Posterior cingulate gyrus (tissue), 11 donors: Measurements from ENCODE around the gene CTNNA1.
A peak's percentile ranks its signal among the peaks of the same experiment; 100 is the strongest.

ENCODE experiments used
- DNase-seq, 10 donors: peaks; one replicate each; pipeline versions ENCODE4 v3.0.0 to v3.0.0-alpha.2; 2020 to 2021; ENCODE audit warnings: mixed read lengths in 3 of 10
- intact Hi-C: fragments of 100-400 bp; cut with DNase I; formaldehyde crosslinking; loops from one replicate; pipeline ENCODE4 v1.15.1; 2023

The CTNNA1 gene

DNA sequence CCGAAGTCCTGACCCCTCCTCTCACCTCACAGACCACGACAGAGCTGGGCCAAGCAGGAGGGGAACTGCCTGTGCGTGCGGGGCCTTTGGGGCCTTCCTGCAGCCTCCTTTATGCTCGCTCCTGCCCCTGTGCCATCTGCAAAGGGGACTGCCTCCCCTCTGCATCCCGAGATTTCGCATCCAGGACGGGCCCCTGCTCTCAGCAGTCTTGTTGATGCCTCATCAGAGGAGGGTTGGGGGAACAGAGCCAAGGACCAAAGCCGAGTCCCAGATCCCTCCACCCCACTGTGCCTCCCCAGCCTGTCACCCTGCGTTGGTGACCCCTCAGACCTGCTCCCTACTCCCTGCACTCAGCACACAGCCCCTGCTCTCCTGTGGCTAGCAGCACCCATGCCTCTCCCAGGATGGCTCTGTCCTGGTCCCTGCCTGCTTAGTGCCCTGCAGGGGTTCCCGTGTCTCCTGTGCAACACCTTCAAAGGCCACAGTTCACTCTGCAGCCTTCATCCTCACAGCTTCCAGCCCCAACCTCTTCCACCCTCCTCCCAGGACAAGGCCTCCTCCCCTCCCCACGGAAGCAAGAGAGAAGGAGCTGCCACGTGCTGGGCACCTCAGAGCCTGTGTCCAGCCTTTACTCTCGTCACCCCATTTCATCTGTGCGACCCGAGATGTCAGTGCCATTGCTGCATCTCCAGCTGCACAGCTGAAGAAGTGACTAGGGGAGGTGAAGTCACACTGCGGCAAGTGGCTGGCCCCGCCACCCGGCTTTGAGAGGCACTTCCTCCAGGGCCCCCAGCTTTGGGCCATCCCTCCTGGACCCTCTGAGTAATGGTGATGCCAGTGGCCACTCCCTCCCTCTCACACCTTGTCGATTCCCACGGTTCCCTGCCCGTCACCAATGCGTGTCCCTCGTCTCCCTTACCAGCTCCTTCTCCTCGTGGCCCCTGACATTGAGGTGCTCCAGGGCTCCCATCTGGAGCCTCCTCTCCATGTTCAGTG is 184.5 kb downstream of the CTNNA1 start:
- intact Hi-C loops: no loop called here
- DNase-seq: peak in 1 of 10 donors; percentile 65

DNA sequence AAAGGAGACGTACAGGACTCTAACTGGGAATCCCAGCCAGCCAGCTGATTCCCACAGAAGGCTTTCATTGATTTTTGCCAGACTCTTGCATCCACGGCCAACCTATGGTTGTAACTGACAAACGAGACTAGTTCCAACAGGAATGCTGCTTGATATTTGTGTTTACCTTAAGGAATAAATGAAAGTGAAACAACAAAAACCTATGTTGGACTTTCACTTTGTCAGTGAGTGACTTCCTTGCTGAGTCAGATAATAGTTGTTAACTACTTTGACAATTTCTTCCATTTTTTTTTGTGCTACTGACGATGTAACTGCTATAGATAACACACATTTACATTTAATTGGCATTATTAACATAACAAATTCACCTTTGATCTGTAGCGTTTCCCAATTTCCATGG is 185.3 kb downstream of the CTNNA1 start:
- intact Hi-C loops: no loop called here
- DNase-seq: no peak

DNA sequence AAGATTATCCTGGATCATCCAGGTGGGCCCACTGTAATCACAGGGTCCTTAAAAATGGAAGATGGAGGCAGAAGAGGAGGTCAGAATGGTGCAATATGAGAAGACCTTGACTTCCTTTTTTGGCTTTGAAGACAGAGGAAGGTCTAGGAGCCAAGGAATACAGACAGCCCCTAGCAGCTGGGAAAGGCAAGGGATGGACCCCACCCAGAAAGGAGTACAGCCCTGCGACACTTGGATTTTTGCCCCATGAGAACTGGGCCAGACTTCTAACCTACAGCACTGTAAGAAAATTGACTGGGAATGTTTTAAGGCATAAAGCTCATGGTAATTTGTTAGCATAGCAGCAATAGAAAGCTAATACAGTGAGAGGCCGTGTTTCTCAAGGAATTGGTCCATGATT is 188.8 kb downstream of the CTNNA1 start:
- no peak for DNase-seq
- intact Hi-C loops: no loop called here

DNA sequence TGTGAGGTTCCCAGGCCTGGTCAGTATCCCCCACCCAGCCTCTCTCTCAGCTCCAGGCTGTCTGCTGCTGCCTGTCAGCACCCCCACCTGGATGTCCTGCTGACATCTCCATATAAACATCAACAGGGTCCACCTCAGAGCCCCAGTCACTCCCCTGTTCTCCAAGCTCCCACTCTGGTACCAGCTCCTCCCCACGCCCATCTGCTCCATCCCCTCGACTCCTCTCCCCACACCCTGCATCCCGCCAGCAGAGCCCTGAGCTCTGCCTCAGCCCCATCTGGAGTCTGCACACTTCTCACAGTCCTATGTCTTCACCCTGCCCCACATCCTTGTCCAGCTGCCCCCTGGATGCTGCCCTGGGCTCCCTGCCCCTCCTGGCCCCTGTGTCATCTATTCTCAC is 189.6 kb downstream of the CTNNA1 start:
- DNase-seq: peak in 1 of 10 donors; percentile 72
- intact Hi-C loops: no loop called here

DNA sequence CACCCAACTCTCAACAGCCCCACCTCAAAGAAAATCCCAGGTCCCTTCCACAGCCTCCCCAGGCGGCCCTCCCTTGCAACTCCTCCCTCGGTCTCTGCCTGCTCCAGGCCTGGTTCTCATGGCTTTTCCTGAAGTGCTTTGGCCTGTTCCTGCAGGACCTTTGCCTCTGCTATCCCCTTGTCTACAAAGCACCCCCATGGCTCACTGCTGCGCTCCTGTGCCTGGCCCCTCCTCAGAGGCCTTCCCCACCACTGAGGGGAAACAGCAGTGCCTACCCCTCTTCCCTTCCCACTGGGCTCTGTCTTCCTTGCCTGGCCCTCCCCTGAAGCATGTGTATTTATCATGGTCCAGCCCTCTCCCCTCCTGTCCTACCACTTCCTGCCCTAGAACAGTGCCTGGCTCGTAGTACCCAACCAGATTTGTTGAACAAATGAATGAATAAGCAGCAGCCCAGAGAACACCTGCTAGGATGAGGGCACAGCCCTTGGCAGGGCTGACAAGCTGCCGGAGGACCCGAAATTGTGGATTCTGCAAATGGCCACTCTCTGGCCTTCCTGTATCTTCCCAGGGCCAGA is 190.5 kb downstream of the CTNNA1 start:
- intact Hi-C loops: no loop called here
- DNase-seq: no peak

DNA sequence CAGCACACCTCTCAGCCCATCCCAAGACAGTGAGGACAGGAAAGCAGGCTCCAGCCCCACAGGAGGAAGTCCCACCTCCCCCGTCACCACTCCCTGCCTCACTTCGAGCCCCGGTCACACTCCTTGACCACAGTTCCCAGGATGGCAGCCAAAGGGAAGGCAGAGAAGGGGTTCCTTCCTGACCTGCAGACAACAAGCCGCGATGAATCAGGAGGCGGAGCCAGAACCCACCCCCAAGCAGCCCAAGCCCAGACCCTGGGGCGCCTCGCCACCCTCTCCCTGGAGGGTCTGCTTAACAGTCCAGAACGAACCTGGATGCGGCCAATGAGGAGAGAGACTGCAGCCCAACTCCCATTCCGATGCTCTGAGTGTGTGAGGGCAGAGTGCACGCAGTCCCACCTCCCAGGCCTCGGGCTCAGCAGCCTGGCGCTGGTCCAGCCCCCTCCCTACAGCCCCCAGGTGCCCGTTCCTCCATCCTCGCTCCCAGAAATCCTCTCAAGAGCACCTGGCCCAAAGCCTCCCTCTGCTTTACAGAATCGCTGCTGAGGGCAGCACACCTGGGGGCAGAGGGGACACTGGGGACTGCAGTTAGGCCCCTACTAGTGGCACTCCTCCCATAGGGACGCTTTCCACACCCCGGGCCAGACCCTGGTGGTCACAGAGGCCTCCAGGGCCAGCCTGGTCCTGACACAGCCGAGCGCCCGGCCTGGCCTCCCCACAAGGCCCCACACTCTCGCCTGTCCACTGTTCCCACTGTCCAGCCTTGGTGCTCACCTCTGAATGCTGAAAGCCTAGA is 191.5 kb downstream of the CTNNA1 start:
- DNase-seq: peak in 2 of 10 donors; percentile 50 to 67
- intact Hi-C loops: no loop called here

DNA sequence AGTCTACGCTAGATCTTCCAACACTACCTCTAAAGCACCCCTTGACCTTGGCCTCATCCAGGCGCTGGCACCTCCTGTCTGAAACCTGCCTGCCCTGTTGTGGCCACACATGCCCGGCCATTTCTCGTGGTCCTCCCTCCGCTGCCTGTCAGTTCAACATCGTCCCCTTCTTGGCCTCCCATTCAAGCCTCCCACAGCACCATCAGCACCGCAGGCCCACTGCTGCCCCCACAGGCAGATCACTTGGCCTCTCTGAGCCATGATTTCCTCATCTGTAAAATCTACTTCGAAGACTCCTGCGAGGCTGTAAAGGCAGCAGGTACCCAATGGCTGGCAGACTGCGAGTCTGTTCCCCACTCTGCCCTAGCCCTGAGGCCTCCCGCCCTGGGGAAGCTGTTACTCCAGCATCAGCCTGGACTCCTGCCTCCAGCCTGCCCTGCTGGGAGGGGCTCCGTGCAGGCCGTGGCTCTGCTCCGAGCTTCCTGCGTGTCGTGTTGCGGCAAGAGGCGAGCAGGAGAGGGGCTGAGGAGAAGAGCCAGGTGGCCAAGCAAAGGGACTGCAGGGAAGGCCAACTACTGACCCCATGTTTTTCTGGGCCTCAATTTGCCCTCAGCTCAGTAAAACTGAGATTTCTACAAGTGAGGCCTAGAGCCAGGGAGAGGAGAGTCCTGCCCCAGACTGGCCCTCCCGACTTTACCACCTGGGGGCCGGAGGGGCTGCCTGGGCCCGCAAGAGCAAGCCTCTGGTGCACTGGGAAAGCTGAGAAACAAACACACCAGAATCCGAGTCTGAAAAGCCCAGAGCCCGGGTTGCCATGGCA is 192.4 kb downstream of the CTNNA1 start:
- intact Hi-C loops: no loop called here
- peak in 2 of 10 donors; percentile 79 to 84 for DNase-seq

DNA sequence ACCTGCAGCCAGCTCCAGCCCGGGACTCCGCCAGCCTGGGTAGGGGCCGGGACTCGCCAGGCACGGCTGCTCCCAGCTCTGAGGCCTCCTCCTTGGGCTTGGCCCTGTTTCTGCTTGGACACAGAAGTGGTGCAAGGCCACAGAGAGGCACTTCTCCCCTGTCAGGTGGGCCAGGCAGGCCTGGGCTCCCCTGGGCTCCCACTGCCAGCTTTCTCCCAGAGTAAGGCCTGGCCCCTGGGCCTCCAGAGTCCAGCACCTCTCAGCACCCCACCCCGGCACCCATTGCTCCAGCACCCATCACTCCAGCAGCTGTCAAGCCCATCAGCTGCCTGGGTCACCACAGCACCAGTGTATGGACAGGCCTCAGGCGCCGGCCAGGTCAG is 193.0 kb downstream of the CTNNA1 start:
- intact Hi-C loops: no loop called here
- peak in 9 of 10 donors; percentile 79 to 98 (median 85) for DNase-seq

DNA sequence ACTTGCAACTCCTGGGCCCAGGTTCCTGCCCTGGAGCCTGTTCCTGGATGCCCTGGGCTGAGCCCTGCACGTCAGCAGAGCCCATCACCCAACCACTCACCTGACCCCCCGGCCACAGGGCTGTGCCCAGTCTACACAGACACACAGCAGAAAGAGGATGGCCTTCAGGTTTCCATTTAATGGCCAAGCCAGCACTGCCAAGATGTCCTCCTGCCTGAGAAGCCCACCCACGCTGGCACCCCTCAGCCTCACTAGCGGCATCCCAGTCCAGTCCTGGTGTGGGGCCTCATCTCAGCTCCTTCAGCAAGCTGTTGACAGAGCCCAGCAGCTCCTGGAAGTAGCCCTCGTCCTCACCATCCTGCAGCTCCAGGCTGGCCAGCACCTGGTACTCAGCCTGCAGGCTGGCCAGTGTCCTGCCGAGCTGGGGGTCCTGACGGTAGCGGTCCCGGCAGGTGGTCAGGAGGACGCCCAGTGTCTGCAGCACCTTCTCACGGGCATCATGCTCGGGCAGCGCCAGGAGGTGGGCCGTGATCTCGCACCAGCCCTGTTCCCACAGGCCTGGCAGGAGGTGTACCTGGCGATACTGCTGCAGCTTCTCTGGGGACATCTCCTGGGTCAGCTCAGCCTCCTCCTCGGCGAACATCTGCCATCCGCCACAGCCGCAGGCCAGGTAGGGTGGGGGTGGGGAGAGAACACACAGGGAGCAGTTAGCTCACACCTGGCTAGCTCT is 193.8 kb downstream of the CTNNA1 start:
- intact Hi-C loops: no loop called here
- DNase-seq: peak in 2 of 10 donors; percentile 61 to 81

DNA sequence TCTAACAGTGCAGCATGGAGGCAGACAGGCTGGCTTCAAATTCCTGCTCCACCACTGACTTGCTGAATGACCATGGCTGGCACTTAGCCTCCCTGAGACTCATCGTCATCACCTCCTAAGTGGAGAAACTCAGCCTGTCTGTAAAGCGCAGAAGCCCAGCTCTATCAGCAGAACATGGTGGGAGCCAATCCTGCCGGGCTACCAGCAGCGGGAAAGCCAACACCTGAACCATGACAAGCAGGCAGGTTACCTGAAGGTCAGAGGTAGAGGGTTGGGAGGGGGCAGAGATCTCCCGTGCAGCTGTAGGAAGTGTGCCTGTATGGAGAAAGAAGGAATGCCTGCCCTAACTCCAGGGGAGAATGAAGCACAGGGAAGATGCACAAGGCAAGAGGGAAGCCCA is 194.6 kb downstream of the CTNNA1 start:
- peak in 1 of 10 donors; percentile 44 for DNase-seq

DNA sequence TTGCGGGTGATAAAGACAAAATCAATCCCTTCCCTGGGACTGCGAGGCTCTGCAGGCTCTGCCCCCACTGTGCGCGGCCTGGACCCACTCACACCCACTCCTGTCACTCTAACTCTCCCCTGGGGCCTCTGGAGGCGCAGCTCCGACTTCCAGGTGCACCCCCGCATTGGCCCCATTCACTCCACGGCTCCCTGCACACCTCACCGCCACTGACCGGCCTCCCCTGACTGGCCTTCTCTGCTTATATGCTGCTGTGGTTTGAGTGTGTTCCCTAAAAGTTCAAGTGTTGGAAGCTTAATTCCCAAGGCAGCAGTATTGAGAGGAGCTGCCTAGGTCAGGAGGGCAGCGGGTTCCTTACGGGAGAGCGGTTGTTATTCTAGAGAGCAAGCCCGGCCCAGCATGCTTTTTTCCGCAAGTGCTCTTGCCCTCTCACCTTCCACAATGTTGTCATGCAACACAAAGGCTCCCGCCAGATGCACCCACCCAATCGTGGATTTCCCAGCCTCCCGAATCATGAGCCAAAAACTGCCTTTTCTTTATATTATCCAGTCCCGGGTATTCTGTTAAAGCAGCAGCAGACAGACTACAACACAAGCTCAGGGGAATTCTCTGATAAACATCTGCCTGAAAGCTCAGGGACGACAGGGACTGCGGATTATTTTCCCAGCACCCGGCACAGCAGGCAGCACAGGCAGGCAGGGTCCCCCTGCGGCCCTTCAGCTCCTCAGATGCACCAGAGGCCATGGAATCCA is 195.4 kb downstream of the CTNNA1 start:
- DNase-seq: peak in 2 of 10 donors; percentile 13 to 78
- intact Hi-C loops: no loop called here

More for the DNA sequence above, 194.6 kb downstream of the CTNNA1 start:
- intact Hi-C loops: no loop called here

DNA sequence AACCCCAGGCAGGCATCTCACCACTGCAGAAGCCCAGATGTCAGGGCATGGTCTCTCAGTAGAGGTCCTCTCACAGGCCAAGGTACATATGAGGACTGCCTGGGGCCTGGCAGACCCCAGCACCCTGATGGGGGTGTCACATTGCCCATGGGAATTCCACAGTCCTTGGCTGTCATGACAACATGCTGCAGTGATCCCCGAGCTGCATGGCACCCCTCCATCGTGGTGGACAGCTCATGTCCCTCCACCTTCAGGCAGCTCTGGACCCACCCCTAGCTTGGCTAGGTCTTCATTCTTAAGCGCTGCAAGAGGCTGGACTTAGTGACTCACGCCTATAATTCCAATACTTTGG is 196.0 kb downstream of the CTNNA1 start:
- DNase-seq: peak in 1 of 10 donors; percentile 14
- intact Hi-C loops: no loop called here

DNA sequence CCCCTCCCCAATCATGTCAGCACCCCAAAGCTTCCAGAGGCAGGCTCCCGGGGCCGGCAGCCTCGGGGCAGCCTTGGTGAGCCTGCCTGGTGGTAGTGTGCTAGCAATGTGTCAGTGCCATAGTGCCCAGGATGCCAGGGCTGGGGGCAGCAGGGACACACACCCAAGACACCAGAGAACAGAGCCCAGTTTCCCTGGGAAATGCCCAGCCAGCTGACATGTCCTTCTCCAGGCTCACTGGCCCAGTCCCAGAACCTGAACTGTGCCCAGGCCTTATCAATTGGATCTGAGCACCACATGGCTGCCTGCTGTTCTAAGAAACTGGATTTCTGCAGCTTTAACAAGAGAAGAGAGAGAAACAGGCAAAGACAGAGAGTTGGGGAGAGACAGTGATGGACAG is 196.8 kb downstream of the CTNNA1 start:
- intact Hi-C loops: loop anchor here (5.0 to 10.0 kb wide), 2 partner anchors 78 to 195 kb away; partner anchors contain the start of gene CTNNA1
- DNase-seq: peak in 3 of 10 donors; percentile 22 to 75 (median 67)

DNA sequence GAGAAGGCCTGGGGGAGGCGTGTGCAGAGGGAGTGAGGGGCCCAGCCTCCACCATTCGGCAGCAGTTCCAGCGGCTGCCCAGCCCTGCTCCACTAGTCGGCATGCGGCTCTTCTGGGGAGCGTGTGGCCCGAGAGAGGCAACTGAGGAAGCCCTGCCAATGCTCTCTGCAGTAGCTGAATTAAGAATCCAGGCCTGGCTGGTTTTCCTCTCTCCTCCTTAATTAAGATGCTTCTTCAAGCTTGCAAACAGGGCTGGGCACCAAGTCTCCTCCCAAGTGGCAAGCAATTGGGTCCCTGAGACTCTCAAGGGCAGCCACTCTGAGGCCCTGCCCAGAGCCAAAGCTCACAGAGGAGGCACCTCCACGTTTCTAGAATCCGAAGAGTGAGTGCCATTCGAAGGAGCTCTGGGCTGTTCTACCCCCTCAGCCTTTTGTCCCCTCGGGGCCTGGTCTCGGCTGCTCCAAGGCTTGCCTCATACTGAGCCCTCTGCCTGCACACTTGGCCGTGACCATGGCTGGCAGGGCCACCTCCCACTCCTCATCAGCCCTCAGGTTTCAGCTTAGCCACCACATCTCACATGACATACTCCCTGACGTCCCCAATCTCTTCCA is 197.3 kb downstream of the CTNNA1 start:
- DNase-seq: peak in 8 of 10 donors; percentile 20 to 91 (median 54)
- intact Hi-C loops: loop anchor here (5.0 to 10.0 kb wide), 2 partner anchors 78 to 196 kb away; partner anchors contain the start of gene CTNNA1

DNA sequence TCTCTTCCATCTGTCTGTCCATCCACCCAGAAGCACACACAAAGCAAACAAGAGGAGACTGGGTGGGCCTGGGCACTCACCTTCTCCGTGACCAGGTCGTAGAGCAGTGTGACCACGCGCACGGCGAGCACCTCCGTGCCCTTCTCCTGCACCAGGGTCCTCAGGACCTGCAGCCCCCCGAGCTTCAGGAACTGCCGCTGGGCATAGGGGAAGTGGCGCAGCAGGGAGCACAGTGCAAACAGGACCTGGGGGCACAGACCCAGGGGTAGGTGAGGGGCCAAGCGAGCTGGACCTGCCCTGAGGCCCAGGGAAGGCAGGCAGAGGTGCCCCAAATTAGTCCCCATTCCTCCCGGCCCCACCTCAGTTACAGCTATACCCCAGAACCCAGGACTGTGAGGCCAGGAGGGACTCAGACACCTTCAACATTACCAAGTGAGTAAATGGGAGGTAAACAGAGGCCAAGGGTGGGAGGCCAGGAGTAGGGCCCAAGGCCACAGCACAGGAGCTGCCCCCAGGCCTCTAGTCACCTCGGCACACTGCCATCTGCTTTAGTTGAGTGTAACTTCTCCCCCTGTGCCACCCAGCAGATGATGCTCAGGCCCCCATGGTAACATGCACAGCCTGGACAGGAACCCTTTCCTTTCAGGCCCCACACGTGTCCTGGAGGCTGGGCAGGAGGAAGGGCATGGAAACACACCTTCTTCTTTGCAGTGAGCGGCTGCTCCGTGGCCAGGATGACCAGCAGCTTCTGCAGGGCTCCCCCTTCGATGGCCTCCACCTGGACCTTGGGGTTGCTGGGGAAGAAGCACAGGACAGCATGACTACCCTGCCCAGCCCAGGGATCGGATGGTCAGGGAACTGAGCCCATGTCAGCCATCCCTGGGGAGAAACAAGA is 198.1 kb downstream of the CTNNA1 start:
- peak in 2 of 10 donors; percentile 13 to 72 for DNase-seq
- intact Hi-C loops: loop anchor here (5.0 to 10.0 kb wide), 2 partner anchors 79 to 197 kb away; partner anchors contain the start of gene CTNNA1

DNA sequence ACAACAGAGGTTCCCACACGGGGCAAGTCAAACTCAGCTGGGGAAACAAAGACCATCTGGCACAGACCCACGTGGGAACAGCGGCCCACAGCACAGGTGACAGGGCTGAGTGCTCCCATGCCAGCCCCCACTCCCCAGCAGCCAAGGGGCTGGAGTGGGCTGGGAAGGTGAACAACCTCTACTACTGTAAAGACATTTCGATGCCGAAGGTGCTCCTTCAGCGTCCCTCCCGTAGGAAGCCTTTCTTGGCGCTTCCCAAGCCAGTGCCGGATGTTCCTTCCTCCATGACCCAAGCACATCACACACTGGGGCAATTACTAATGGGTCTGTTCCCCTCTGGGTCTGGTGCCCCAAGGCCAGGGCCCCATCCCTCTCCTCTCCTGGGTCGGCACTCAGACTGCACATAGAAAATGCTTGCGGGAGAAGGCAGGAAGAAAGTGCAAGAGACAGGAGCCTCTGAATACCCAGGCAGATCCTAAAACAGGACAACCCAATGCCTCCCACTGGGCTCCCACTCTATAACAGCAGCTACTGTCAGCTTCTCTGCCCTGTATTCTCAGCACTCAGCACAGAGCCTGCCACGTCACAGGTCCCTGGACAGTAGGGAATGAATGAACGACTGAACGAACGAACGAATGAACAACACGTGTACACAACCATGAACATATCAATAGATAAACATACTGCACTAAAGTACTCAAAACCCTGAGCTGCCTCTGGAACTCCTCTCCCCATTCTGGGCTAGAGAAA is 198.9 kb downstream of the CTNNA1 start:
- intact Hi-C loops: loop anchor here (5.0 to 10.0 kb wide), 2 partner anchors 80 to 197 kb away; partner anchors contain the start of gene CTNNA1

More for the DNA sequence above, 198.9 kb downstream of the CTNNA1 start:
- peak in 2 of 10 donors; percentile 18 to 75 for DNase-seq
